M059J (cell line): ENCODE data around the gene TPSD1. TPM values are rescaled to one million over a fixed set of nuclear protein-coding genes. Genes with fewer than 3 reads are reported as not detected.
"Not testable (repeated sequence)": the region's sequence is repeated elsewhere in the genome, so short reads cannot be mapped to it uniquely, and the experiment has no call there.

Source experiments
- DNase-seq: peaks from one replicate; pipeline ENCODE4 v3.0.0-alpha.2; 2012; ENCODE audit warnings: low read depth
- total RNA-seq: library from RNA; depleted of rRNA; stranded (reverse); fragments of >200 nt; shearing (Covaris generic); gene quantifications from 2 replicates; pipeline ENCODE4 v1.2.3, GENCODE V29; 2014

Gene TPSD1
- total RNA-seq, 1 experiment from 2014 or later = not detected

GRCh38 chr16:1262846-1263221, 7.0 kb downstream of the TPSD1 start:
- no peak for DNase-seq

GRCh38 chr16:1263591-1264344, 7.9 kb downstream of the TPSD1 start:
- no peak for DNase-seq

GRCh38 chr16:1264345-1265089, 8.6 kb downstream of the TPSD1 start:
- no peak for DNase-seq

GRCh38 chr16:1265090-1265630, 9.3 kb downstream of the TPSD1 start:
- DNase-seq = no peak

GRCh38 chr16:1265826-1266225, 10.0 kb downstream of the TPSD1 start:
- no peak for DNase-seq

GRCh38 chr16:1269418-1269817, 13.5 kb downstream of the TPSD1 start:
- not testable (repeated sequence) for DNase-seq

GRCh38 chr16:1271380-1271723, 15.5 kb downstream of the TPSD1 start:
- DNase-seq = no peak

- DNase-seq = not testable (repeated sequence)
Measured at GRCh38 chr16:1271724-1272413, 16.0 kb downstream of the TPSD1 start.

- no peak for DNase-seq
Measured at GRCh38 chr16:1272453-1273198, 16.8 kb downstream of the TPSD1 start.

- no peak for DNase-seq
Measured at GRCh38 chr16:1273816-1274215, 17.9 kb downstream of the TPSD1 start.

- no peak for DNase-seq
Measured at GRCh38 chr16:1274767-1275166, 18.9 kb downstream of the TPSD1 start.

- no peak for DNase-seq
Measured at GRCh38 chr16:1275791-1276579, 20.1 kb downstream of the TPSD1 start.

GRCh38 chr16:1276580-1276878, 20.7 kb downstream of the TPSD1 start:
- DNase-seq = no peak

- DNase-seq = no peak
Measured at GRCh38 chr16:1277151-1277598, 21.3 kb downstream of the TPSD1 start.

GRCh38 chr16:1277617-1278282, 21.9 kb downstream of the TPSD1 start:
- DNase-seq = no peak

GRCh38 chr16:1278477-1278876, 22.6 kb downstream of the TPSD1 start:
- no peak for DNase-seq

GRCh38 chr16:1279081-1279944, 23.4 kb downstream of the TPSD1 start:
- no peak for DNase-seq

- no peak for DNase-seq
Measured at GRCh38 chr16:1279945-1280589, 24.2 kb downstream of the TPSD1 start.

- no peak for DNase-seq
Measured at GRCh38 chr16:1280783-1281182, 24.9 kb downstream of the TPSD1 start.
